Effector CD4-positive, alpha-beta T cell (primary cell): ENCODE results near the gene FOXL3.
A peak's percentile ranks its signal among the peaks of the same experiment; 100 is the strongest.

Source experiments
- DNase-seq: peaks from one replicate; pipeline ENCODE4 v3.0.0-alpha.2; 2020

The FOXL3 gene

DNA sequence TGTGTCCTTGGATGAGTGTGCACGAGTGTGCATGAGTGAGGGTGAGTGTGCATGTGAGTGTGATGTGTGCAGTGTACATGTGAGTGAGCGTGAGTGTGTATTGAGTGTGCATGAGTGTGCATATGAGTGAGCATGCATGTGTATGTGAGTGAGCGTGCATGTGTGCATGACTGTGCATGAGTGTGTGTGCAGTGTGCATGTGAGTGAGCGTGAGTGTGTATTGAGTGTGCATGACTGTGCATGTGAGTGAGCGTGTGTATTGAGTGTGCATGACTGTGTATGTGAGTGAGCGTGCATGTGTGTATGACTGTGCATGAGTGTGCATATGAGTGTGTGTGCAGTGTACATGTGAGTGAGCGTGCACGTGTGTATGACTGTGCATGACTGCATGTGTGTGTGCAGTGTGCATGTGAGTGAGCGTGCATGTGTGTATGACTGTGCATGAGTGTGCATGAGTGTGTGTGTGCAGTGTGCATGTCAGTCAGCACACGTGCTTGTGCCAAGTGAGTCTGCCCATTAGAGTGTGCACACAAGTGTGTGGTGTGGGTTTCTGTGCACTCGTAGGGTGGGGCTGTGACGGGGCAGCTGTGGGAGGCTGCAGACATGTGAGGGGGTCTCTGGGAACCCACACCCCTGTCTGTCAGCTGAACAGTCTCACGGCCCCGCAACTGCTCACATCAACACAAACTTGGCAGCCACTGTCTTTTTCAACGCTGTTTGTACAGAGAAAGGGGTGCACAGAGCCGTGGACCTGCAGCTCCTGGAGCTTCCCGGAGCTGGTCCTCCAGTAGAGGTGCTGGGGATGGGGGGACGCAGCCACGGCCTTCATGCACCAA is 14.8 kb downstream of the FOXL3 start:
- no peak for DNase-seq

DNA sequence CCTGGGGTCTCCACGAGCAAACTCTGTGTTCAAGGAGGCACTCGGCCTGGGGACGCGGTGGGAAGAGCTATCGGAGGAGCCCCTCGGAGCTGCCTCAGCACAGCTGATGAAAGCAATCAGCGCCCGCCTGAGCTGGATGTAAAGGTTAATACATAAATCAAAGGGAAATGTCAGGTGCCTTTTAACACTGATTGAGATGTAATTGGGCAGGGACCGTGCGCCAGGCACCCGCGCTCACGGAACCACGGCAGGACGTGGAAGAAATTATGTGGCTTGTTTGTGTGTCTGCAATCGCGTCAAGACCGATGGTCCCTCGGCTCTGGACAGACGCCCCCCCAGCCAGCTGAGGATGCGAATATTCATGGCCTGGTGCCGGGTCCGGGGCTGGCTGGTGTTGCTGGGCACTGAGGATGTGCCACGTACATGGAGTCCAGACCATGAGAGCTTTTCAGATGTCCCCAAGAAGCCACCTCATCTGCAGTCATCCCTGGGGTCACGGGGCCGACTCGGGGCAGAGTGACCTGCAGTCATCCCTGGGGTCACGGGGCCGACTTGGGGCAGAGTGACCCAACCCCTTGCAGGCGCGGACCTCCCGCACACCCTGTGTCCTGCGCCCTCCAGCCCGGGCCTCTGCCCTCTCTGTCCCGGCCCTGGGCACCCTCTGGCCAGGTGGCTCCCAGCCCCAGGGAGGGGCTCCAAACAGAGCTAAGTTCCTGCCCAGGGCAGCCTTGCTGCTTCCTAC is 15.6 kb downstream of the FOXL3 start:
- no peak for DNase-seq

DNA sequence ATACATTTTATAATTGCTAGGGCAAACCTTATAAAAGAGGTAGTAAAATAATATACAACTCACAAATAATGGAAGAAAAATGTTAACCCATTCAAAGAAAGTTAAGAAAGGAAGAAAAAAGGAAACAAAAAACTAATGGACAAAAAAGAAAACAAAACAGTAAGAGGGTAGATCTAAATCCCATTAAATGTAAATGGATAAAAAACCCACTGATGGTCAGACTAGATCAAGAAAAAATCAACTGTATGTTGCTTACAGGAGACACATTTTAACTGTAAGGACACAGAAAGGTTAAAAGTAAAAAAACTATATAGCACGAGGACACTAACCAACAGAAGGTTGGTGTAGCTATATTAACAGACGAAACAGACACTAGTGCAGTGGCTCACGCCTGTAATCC is 18.0 kb downstream of the FOXL3 start:
- no peak for DNase-seq

- no peak for DNase-seq
Measured at GRCh38 chr7:309586-310228, 19.7 kb downstream of the FOXL3 start.

DNA sequence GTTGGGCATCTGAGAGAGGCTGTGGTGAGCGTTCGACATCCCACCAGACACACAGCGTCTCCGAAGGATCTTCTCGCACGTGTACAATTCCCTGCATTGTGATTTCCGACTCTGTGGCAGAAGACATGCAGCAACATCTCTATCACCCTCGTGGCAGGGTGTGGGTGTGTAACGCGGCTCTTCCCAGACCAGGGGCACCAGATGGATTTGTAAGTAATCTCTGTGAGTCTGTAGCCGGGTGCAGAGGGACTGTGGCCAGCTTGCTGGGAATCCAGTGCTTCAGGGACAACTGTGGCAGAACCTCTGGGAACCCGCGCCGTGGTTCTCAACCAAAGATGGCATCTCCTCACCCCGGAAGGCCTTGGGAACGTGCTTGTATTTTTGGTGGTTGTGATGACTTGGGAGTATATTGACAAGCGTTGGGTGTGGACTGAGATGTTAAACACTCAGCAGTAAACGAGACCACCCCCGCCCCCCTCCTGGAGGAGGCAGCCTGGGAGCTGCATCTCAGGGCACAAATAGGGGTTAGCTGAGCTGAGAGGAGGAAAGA is 21.2 kb downstream of the FOXL3 start:
- DNase-seq: no peak

DNA sequence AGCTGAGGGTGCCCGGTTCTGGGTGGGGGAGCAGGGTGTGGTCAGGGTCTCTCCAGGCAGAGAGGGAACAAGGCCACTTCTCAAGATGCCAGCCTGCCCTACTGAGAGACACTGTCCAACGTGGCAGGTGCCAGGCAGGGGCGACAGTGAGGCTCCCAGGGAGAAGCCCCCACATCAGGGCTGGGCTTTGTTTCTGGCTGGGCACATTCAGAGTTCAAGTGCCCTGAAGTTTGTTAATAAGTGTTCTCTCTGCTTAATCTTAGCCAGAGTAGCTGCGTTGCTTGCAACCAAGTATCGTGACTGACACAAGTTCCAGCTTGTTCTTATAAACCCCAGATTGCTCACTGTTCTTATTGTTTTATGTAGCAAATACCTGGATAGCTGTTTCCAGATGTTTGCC is 21.8 kb downstream of the FOXL3 start:
- DNase-seq: no peak

DNA sequence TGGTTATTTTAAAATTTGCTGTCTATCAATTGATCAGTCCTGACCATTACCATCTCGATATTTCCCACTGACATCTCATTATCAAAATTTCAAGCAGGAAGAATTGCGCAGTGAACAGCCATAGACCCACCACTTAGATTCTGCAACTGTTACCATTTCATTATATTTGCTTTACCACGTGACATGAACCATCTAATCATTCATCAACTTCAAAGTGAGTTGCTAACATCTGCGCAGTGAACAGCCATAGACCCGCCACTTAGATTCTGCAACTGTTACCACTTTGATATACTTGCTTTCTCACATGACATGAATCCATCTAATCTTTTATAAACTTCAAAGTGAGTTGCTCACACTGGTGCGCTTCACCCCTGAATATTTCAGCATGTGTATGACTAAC is 22.5 kb downstream of the FOXL3 start:
- no peak for DNase-seq

- no peak for DNase-seq
Measured at GRCh38 chr7:314853-315252, 24.9 kb downstream of the FOXL3 start.

DNA sequence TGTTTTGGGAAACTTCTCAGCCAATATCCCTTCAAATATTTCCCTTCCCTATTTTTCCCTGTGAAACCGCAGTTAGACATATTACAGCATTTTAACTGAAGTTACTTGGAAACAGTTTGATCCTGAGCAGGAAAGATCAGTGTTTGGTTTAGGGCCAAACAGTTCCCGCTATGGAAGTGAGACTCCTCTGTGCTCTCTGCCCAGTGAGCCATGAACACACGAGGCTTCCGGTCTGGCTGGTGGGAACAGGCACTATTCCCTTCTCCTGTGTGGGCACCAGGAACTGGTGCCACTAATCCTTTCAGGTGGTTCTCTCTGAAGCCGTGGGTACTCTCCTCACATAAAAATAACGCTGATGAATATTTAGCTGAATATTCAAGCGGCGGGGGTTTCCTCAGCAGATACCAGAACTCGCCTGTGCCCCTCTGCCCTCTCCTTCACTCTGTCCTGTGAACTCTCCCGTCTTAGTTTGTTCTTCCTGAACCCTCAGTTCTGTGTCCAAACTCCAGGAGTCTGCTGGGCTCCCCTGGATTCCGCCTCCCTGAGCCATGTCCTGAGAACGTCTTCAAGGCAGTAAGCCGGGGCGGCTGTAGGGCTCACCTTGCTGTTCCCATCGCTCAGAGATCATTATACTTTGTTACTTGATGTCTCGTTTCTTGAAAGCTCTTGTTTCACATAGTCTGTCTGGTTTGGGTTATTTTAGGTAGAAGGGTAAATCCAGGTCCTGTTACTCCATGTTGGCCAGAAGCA is 25.7 kb downstream of the FOXL3 start:
- DNase-seq: no peak

DNA sequence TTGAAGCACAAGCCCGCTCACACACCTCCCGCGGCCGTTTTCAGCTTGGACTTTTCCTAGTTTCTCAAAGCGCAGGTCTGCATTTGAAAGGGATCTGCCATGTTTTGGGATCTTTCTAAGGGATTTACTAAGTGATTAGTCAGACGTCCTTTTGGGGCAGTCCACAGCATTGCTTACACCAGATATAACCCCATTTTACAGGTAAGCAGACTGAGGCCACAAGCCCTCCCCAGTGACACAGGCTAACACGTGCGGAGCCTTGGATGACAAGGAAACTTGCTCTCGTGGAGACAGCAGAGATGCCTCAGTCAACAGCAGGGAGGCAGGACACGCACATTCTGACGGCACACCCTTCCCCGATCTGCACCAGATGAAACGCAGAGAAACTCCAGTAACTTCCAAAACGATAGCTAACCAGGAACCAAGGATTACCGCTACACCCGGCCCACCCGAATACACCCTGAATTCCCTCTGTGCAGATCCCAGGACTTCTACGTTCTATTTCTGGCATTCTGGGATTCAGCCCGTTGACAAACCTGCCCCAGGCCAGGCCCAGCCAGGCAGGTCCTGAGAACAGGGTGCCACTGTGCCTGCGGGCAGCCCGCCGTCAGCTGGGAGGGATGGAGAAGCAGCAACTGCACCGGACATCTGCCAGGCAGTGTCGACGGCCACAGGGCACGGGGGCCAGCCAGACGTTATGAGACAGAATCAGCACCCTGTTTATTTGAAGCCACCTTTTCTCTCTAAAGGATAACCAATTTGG is 27.9 kb downstream of the FOXL3 start:
- DNase-seq: no peak

- no peak for DNase-seq
Measured at GRCh38 chr7:318476-318875, 28.5 kb downstream of the FOXL3 start.

- no peak for DNase-seq
Measured at GRCh38 chr7:318878-319661, 29.1 kb downstream of the FOXL3 start.

DNA sequence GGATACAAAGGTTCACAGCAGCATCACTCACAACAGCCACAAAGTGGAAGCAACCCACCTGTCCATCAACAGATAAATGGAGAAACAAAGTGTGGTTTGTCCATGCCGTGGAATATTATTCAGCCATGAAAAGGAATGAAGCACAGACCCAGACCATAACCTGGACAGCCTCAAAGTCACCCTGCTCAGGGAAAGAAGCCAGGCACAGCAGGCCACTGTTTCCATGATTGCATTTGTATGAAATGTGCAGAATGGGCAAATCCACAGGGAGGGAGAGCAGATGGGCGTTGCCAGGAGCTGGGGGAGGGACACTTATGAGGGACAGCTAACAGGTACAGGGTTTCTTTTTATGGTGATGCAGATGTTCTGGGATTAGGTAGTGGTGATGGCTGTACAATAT is 30.3 kb downstream of the FOXL3 start:
- no peak for DNase-seq

DNA sequence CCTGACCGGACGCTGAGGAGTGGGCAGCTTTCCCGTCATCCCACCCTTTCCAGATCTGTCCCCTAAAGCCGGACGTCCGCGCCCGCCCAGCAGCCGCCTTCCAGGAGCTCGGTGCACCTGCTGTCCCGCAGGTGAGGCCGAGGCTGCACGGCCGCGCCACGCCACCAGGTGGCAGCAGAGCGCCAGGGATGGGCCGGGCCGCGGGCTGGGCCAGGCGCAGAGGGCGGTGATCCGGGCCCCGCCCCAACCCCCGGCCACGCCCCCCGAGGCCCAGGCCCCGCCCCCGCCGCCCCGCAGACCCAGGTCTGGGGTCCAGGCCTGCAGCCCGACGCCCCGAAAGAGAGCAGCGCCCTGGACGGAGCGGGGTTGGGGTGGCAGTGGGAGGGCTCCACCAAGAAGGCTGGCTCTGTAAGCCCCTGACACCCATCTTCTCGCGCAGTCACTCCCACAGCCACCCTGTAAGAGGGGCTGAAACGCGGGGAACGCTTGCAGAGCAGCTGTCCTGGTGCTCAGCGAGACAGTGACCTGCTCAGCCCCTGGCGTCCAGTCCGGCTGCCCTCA is 32.2 kb downstream of the FOXL3 start:
- DNase-seq: peak; percentile 84

DNA sequence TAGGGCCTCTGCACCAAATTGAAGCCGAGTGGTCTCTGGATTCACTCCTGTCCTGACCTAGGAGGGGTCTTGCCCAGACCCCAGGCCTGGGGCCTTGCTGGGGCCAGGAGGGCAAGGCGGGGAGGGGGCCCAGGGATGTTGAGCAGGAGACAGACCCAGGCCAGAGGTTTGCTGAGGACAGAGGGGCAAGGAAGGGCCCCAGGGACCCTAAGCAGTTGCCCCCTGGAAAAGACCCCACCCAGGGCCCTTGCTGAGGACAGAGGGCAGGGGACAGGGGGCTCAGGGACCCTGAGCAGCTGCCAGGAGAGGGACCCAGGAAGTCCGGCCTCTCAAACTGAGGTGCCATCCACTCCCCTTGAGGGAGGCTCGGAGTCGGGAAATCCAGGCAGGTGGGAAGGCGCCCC is 32.7 kb downstream of the FOXL3 start:
- DNase-seq: no peak

DNA sequence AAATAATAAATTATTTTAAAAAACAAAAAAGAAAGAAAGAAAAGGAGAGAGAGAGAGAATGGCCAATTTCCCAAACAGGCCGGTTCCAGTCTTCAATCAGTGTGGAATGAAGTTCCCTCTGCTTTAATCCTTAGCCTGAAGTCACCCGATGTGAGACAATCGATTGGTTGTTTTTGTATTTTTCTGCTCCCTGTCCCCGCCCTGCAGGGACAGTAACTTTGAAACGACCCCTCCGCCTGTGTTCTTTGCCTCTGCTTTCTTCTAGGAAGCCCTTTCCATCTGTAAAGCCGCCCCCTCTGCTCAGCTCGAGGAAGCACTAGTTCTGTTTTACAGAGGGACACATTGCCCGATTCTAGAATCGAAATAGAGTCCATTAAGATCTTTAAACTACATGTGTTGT is 33.4 kb downstream of the FOXL3 start:
- DNase-seq: no peak

DNA sequence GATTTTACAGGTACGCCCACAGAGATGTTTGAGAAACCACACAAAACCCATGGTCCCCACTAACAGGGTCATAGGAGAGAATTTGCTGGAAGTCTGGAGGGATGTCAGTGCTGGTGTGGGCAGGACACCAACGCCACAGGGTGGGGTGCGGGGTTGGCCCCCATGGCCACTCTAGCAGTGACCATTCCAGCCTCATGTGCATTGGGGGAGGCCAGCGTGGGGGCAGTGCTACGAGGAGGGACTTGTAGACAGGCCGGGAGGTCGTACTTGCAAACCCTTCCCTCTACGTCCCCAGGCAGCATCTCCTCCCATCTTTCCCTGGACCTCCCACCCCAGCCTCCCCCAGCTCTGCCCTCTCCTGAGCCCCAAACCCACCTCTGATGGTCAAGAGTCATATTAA is 34.0 kb downstream of the FOXL3 start:
- no peak for DNase-seq

- DNase-seq: no peak
Measured at GRCh38 chr7:325051-325798, 35.3 kb downstream of the FOXL3 start.

- no peak for DNase-seq
Measured at GRCh38 chr7:325811-326210, 35.8 kb downstream of the FOXL3 start.

DNA sequence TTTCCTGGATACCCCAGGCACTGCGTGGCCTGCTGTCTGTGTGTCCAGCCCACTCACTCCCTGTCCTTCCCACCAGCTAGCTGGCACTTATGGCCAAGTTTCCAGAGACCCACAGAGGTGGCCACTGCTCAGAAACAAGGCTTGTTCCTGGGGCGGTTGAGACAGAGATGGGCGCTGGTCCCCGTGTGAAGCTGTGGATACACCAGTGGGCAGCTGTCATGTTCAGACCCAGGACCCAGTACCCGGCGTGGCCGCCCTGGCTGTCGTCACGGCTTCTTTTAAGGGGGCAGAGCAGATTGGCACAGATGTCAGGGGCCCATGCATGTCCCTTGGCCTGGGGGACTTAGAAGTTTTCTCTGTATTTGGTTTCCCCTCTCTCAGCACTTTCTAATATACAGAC is 36.3 kb downstream of the FOXL3 start:
- no peak for DNase-seq
